HG03139 (cell line): ENCODE measurements around the gene STC2.
"Not testable (repeated sequence)": the region's sequence is repeated elsewhere in the genome, so short reads cannot be mapped to it uniquely, and the experiment has no call there.

Source experiments
- ATAC-seq: cut with Tn5 transposase; IDR thresholded peaks from one replicate; pipeline ENCODE4 v1.9.1; 2021; ENCODE audit not compliant: unreplicated experiment

STC2 gene, protein sequence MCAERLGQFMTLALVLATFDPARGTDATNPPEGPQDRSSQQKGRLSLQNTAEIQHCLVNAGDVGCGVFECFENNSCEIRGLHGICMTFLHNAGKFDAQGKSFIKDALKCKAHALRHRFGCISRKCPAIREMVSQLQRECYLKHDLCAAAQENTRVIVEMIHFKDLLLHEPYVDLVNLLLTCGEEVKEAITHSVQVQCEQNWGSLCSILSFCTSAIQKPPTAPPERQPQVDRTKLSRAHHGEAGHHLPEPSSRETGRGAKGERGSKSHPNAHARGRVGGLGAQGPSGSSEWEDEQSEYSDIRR

DNA sequence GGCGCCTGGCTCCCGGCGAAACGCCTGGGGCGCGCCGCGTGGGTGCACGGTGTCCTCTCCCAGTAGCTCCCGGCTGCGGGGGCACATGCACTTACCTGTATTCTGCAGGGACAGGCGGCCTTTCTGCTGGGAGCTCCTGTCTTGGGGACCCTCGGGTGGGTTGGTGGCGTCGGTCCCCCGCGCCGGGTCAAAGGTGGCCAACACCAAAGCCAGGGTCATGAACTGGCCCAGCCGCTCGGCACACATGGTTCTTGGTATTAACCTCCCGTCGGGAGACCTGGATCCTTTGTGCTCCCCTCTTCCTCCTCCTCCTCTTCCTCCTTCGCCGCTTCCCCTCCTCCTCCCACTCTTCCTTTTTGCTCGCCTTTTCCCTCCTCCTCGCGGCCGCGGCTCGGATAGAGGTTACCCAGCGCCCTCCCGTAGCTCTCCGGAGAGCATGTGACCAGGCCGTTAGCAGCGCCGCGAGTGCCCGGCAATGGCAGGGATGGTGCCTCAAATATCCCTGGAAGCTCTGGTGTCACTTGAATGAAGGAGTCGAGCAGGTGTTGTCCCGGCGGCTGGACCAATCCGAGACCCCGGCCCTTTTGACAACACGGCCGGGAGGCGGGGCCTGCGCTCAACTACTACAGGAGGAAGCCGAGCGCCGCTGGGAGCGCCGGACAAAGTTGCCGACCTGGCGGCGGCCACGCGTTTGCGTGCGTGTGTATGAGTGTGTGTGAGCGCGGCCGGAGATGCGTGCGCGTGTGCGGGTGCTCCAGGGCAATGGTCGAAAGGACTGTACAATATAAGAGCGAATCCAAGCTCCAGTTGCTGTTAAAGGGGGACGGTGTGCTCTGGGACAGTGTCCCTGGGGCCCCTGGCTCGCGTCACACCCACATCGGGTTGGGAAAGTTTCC, at the start of gene STC2:
Gene STC2 (minus strand): TSS at position 467 of the 896 bp plus-strand sequence. CDS start 221 bp downstream, at position 246.
- ATAC-seq = peak; percentile 50

DNA sequence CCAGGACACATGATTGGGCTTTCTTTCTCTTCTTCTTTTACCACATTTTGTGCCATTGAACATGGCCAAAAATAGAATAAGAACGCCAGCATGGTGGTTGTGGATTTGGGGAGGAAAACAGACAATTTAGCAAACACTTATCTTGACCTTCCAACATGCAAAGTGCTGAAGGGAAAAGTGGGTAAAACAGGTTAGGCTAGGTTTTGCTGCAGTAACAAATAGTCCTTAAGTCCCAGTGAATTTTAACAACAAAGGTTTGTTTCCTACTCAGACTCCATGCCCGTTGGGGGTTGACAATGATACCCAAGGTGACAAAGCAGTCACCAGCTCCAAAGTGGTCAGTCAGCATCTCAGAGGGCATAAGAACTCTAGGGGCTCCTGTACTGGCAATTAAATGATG, 43.2 kb upstream of the STC2 start:
- ATAC-seq = no peak

DNA sequence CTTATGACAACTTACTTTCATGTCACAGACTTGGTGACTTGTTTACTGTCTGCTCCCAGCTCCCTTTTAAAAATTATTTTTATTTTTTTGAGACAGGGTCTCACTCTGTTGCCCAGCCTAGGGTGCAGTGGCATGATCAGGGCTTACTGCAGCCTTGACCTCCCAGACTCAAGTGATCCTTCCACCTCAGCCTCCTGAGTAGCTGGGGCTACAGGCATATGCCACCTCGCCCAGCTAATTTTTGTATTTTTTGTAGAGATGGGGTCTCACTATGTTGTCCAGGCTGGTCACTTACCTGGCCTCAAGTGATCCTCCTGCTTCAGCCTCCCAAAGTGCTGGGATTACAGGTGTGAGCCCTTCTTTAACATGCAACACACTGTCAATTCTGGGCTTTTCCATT, 35.2 kb upstream of the STC2 start:
- ATAC-seq = not testable (repeated sequence)

DNA sequence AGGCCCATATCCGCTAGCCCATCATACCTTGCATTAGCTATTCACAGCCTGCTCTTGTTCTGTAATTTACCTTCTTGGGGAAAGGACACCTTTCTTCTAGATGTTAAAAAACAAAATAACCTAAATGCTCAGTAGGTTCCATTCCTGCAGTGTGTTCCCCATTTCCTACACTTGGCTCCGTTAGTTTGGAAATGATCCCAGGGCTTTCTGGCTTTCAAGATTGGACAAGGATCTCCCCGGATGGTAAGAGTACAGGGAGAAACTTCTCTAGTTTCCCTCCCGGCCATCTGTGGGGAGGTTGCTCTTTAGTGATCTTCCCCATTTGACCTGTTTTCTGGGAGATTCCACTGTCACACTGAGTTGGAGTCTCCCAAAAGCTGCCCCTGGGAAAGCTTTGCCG, 27.3 kb upstream of the STC2 start:
- ATAC-seq = no peak

DNA sequence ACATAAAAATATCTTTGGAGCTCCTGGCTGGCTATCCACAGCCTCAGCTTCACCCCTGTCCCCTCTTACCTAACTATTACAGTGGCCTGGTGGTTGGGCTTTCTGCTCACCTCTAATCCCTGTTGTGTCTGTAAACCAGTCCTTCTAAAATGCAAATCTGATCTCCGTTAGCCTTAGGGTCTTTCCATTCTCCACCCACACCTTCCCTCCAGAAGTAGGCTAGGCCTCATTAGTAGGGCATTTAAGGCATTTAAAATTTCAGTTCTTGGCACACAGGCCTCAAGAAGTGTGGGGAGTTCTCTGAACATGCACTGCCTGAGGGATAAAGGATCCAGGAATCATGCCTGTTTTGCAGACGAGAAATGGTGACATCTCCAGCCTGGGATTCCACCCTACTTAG, 26.4 kb upstream of the STC2 start:
- no peak for ATAC-seq

- ATAC-seq = no peak
These were observed 24.4 kb upstream of the STC2 start for GRCh38 chr5:173352366-173353349.

DNA sequence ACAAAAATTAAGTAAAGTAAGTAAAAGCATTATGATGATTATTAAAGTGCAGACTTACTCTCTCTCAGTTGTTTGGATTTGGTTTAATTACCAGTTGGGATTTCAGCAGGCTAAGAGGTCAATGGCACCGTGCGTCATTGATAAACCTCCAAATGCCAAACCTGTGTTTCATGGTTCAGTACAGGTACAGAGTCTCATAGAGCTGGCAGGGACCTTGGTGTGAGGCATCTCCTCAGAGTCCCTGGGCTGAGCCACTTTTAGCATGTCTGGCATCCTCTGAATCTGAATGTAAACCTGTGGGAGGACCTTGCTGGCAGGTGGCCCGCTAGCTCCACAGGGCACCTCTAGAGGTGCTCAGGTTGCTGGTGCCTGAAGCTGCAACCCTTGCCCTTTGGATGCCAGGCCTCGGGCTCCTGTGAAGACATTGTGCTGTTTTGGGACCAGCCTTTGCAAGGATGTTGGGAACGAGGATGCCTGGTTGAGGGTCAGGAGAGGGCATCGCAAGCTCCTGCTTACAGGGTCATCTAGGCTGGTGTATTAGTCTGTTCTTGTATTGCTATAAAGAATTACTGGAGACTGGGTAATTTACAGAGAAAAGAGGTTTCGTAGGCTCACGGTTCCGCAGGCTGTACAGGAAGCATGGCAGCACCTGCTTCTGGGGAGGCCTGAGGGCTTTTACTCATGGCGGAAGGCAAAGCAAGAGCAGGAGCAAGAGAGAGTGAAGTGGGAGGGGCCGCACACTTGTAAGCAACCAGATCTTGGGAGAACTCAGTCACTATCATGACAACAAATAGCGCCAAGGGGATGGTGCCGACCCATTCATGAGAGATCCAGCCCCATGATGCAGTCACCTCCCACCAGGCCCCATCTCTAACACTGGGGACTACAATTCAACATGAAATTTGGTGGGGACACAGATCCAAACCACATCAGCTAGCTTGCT, 14.9 kb upstream of the STC2 start:
- no peak for ATAC-seq

- no peak for ATAC-seq
These were observed 13.8 kb upstream of the STC2 start for GRCh38 chr5:173341961-173342430.

DNA sequence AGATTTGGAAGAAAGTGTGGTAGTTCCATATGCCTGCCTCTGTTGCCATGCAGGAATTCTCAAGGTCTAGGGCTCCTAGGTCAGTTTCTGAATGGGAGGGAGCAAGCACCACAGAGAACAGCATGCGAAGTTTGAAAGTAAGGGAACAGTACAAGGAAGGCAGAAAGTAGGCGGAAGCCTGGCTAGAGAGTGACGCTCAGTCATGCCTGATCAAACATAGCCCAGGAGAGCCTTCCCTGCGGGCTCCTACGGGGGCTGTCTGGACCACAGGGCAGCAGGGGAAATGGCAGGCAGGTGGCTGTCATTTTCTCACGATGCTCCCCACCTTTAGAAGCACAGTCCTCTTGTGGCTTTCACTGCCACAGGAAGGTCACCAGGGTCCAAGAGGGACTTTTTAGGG, 12.8 kb upstream of the STC2 start:
- no peak for ATAC-seq

DNA sequence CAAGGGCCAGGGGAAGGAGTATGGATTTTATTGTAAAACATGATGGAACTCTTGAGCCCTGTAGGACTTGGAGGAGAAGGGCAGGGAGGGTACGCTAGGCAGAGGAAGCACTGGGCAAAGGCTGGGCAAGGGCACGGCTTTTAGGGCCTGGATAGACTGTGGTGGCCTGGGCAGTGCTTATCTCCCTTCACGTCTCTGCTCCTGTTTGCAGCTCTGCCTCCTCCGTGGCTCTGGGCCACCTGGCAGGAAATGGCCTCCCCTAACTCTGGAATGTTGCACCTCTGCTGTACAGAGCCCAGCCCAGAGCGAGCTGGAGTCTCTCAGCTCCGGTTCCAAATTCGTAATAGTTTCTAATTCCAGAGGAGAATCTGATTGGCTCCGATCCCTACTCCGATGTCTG, 12.2 kb upstream of the STC2 start:
- ATAC-seq = no peak

DNA sequence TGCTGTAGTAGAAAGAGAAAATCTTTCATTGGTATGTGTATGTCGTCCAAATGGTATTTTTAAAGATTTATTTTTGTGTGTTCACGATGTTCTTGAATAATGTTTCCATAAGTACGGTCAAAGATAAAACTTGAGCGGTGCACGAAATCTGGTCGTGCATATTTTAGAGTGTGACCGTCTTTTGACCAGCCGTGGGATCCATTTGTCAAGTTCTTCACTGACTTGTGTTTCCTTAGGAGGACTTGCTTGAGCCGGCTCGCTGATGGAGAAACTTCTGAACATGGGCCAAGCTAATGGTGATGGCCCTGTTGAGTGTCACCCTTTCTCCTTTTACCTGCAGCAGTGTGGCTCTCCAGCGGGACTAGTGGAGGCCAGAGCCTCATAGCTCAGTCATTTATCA, 11.1 kb upstream of the STC2 start:
- ATAC-seq = no peak

GRCh38 chr5:173338380-173339015, 10.3 kb upstream of the STC2 start:
- ATAC-seq = no peak

DNA sequence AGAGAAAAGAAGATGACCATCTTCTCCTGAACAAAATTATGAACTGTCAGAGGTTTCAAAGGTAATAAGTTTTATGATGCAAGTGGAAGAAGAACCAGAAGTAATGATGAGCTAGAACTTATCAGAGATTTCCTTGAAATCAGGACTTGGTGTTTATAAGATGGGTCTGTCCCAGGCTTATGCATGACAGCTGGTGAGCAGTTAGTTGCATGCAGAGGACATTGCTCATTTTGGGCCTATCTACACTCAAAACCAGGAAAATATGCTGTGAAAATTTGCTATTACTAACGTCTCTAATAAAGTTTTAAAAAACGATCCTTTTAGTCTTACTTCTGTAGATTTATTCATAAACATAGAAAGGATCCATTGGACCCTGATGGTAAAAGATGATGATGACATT, 6.6 kb upstream of the STC2 start:
- ATAC-seq = no peak

DNA sequence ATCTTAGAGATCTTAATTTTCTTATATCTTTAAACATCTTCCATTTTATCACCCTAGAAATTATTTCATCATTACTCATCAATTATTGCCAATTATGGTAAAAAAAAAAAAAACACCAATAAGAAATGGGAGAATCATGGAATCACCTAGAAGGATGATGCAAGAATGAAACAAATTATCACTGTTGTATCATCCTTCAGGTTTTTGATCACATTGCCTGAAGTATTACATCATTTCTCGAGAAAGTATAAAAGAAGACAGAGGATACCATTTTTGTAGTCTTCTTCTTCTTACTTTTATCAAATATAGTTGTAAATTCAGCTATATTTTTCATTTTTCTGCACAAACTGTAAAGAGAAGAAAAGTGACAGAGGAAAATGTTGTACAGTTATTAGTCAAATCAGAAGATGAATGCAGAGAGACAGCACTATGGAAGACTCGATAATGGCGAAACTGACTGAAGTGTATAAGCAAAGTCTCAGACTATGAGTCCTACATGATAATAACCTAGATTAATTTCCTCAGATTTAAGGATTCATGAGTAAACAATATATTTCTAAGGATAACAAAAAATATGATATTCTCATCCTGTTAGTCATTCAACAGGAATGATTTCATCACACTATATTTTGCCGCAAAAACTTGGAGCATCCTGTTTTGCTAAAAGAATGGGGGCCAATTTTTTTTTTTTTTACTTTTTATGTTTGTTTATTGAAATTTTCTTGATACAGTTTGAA, 5.9 kb upstream of the STC2 start:
- ATAC-seq = no peak

DNA sequence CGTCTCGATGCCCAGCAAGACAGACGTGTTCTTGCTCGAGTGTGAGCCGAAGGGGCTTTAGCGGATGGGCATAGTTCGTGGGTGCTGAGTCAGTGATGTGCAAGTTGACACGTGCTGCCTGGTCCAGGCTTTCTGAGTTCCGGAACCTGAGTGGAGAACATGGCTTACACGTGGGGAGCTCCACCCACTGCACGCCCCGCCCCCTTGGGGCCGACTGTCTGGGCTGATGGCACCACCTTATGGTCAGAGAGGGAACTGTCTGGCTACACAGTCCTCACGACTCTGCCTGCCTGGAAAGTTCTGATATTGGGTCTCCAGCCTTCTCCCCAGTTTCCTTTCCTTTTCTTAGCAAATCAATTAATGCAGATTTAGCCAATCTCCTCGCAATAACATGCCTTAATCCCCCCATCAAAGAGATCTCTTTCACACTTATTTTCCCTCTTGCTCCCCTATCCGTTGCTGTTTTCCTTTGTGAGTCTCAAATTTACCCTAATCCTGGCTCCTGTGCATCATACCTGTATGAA, 3.8 kb upstream of the STC2 start:
- peak; percentile 59 for ATAC-seq

DNA sequence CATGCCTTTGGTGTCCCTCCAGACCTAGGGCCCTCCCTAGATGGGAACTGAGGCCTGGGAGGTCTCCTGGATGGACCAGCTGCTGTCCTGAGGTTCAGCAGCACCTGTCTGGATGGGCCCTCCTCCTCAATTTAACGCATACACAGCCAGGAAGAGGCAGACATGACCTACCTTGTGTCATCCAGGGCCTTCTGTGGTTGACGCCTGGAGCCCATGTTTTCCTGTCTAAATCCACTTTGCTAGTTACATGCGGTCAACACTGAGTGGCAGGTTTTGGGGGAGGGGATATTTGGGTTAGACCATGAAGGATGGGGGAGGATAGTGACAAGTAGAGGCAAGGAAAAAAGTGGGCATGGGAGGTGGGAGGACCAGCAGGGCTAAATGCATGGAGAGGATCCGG, 3.1 kb upstream of the STC2 start:
- no peak for ATAC-seq

DNA sequence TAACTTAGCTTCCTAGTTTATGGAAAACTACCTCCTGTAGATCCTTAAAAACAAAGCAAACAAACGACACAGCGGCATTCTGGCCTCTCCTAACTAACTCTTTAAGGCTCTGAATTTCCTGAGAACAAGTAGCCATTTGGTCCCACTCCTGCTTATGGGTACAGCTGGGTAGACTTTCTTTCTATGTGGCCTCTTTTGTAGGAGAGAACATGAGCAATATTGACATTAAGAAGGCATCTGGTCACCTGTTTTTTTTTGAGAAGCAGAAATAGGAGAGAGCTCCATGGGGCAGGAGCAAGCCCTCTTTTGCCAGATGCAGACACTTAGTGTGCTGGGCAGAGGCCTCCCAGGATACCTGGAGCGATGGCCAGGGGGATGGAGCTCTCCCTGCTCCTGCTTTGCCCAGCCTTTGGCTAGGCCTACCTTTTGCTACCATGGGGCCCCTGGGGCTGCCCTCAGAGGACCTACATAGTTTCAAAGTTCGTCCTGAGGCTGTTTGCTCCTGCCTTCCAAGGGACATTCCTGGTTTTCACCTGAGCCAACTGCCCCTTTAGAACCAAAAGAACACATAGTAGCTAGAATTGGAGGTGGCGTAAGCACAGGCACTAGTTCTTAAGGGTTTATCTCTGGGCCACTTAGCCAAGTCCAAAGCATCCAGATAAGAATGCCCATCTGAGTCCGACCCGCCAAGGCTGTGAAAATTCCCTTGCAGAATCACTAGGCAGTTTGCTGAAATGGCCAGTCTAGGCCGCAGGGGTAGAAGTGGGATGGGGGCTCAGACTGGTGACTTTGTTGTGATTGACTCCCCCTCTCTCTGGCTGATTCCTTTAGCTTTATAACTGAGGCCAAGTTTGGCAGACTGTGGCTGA, 2.4 kb upstream of the STC2 start:
- no peak for ATAC-seq
